Left lung (tissue), 14 donors: ENCODE measurements around the gene CT45A8. TPM values are rescaled to one million over a fixed set of nuclear protein-coding genes. Genes with fewer than 3 reads are reported as not detected.
"Not testable (repeated sequence)": the region's sequence is repeated elsewhere in the genome, so short reads cannot be mapped to it uniquely, and the experiment has no call there.

Experiments used
- ATAC-seq: fragments of 200-7000 bp; cut with Tn5 transposase; one replicate; pipeline ENCODE4 v1.9.1; 2020; ENCODE audit warnings: moderate library complexity
- DNase-seq, 4 donors: peaks; one replicate each; pipeline ENCODE4 v3.0.0-alpha.2; 2013 to 2020
- H3K27ac ChIP-seq, 2 donors: fragments of 200-600 bp; sonication (generic) in 1 of 2; one replicate each; pipeline versions ENCODE4 v1.5.0 to v1.8.0; 2020 to 2021
- H3K27me3 ChIP-seq, 2 donors: fragments of 200-600 bp; sonication (generic) in 1 of 2; one replicate each; pipeline versions ENCODE4 v1.5.0 to v1.8.0; 2020 to 2021
- H3K36me3 ChIP-seq, 2 donors: fragments of 200-600 bp; sonication (generic) in 1 of 2; one replicate each; pipeline versions ENCODE4 v1.5.0 to v1.8.0; 2020 to 2021
- H3K4me1 ChIP-seq, 2 donors: fragments of 200-600 bp; one replicate each; pipeline ENCODE4 v1.8.0; 2021
- H3K4me3 ChIP-seq, 2 donors: fragments of 200-600 bp; sonication (generic) in 1 of 2; one replicate each; pipeline versions ENCODE4 v1.5.0 to v1.8.0; 2020 to 2021; ENCODE audit warnings: mild to moderate bottlenecking in 1 of 2
- H3K9me3 ChIP-seq, 2 donors: fragments of 200-600 bp; sonication (generic) in 1 of 2; one replicate each; pipeline versions ENCODE4 v1.5.0 to v1.8.0; 2020 to 2021
- intact Hi-C, 2 donors: fragments of 100-400 bp; cut with DNase I; formaldehyde crosslinking; loops; one replicate each; pipeline versions ENCODE4 v1.11.2 to v1.14.2; 2022
- long read RNA-seq, 12 donors: library from polyadenylated mRNA in 2 of 12; unstranded in 2 of 12; transcript quantifications; one replicate each; pipeline ENCODE4 v2.0.0 and lab custom pipeline, GENCODE V29; 2019 to 2026
- polyA plus RNA-seq, 6 donors: library from polyadenylated mRNA; unstranded; fragments of 120-200 nt; gene quantifications; one replicate each; pipeline ENCODE4 v1.2.1, GENCODE V29; 2013; ENCODE audit not compliant: insufficient read length in 6 of 6
- total RNA-seq, 2 donors: library from RNA; stranded (reverse); fragmentation: NEBNext Ultra II Directional; extraction: Animal tissue kit (Norgen Biotek cat#: 25700); gene quantifications; one replicate each; pipeline ENCODE4 v1.2.1, GENCODE V29; 2021
- TF ChIP-seq, protein P1 (sequence below), 2 donors: fragments of 200-600 bp; sonication (generic) in 1 of 2; IDR thresholded peaks; one replicate each; pipeline versions ENCODE4 v1.5.0 to v1.8.0; 2021; ENCODE audit warnings: antibody characterized with exemption in 2 of 2
- donor health status: DM: no; HTN: yes; CAD: no.
- donor health status: DM: no; HTN: no; CAD: no.

Gene CT45A8, protein sequence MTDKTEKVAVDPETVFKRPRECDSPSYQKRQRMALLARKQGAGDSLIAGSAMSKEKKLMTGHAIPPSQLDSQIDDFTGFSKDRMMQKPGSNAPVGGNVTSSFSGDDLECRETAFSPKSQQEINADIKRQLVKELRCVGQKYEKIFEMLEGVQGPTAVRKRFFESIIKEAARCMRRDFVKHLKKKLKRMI
- not detected for total RNA-seq
- under 1 TPM in 1 of 6 donors, not detected in 5; 0.42 TPM for polyA plus RNA-seq
- long read RNA-seq, donor 1: 0 reads
- long read RNA-seq, donor 2, partial matches to known transcripts: 0 of 4 reads
- long read RNA-seq, donor 2, other reads (novel, unspliced or antisense): 0 of 4 reads
- long read RNA-seq, donor 3: 0 reads
- long read RNA-seq, donor 4: 0 reads
- long read RNA-seq, donor 5: 0 reads
- long read RNA-seq, donor 6: 0 reads
- long read RNA-seq, donor 7: 0 reads
- long read RNA-seq, donor 8: 0 reads
- long read RNA-seq, donor 9: 0 reads
- long read RNA-seq, donor 10: 0 reads
- long read RNA-seq, donor 11: 0 reads
- long read RNA-seq, donor 12, partial matches to known transcripts: 0 of 1 reads
- long read RNA-seq, donor 12, other reads (novel, unspliced or antisense): 0 of 1 reads

GRCh38 chrX:135854438-135854837 is at the start of gene CT45A8:
Gene CT45A8, minus strand, starts transcription at chrX:135854538. Its CDS starts 3,755 bp downstream, at chrX:135850783.
- H3K4me3 ChIP-seq, H3K27ac ChIP-seq, H3K4me1 ChIP-seq, DNase-seq, intact Hi-C loops, H3K27me3 ChIP-seq, ATAC-seq, H3K36me3 ChIP-seq, H3K9me3 ChIP-seq: not testable (repeated sequence)

DNA sequence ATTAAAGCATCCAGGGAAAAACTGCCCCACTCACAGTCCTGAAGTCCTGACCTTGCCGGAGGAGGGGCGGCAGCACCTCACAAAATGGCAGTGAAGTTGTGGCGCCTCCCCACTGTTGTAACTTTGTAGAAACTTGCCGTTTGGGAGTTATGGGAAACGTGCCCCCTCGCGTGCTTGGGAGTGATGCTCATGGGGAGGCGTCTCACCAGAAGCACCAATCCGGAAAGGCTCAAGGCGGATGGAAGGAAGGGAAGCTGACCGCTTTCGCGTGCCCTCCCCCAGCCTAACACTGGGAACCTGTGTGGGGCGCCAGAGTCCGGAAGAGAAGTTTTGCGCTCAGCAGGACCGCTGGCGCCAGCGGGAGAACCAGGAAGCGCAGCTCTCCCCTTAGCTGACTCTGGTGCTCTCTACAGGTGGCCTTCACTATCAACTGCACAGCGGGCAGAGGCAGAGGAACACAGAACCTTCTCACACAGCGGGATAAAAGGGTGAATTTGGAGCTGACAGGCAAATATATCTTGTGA is 39.0 kb upstream of the CT45A8 start, which contains the start of the genes CT45A10 and SAGE1:
Gene CT45A10, minus strand, starts transcription at position 151 of the 524 bp plus-strand sequence. CDS start 8,100 bp downstream, outside the sequence.
Gene SAGE1, plus strand, starts transcription at position 423 of the 524 bp plus-strand sequence. CDS start 2,527 bp downstream, outside the sequence.
- ATAC-seq (no peak), DNase-seq (no peak)
- Histone ChIP-seq H3K4me3 (no peak within 1 kb of the TSS), H3K27me3 (no peaks in the 10 kb centered on the region), H3K9me3 (no peaks in the 10 kb centered on the region), H3K27ac (no peak within 1 kb of the TSS), H3K36me3 (no peaks in the 10 kb centered on the region), H3K4me1 (no peaks in the 10 kb centered on the region)
- intact Hi-C loops: no loop called here
- TF ChIP-seq, protein P1, sequence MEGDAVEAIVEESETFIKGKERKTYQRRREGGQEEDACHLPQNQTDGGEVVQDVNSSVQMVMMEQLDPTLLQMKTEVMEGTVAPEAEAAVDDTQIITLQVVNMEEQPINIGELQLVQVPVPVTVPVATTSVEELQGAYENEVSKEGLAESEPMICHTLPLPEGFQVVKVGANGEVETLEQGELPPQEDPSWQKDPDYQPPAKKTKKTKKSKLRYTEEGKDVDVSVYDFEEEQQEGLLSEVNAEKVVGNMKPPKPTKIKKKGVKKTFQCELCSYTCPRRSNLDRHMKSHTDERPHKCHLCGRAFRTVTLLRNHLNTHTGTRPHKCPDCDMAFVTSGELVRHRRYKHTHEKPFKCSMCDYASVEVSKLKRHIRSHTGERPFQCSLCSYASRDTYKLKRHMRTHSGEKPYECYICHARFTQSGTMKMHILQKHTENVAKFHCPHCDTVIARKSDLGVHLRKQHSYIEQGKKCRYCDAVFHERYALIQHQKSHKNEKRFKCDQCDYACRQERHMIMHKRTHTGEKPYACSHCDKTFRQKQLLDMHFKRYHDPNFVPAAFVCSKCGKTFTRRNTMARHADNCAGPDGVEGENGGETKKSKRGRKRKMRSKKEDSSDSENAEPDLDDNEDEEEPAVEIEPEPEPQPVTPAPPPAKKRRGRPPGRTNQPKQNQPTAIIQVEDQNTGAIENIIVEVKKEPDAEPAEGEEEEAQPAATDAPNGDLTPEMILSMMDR (IDR thresholded peaks at IDR 0.05): no peak

- Histone ChIP-seq H3K9me3 (no peaks in the 10 kb centered on the region), H3K4me3 (no peak overlapping the region), H3K27me3 (no peaks in the 10 kb centered on the region), H3K4me1 (no peaks in the 10 kb centered on the region), H3K36me3 (no peaks in the 10 kb centered on the region), H3K27ac (no peak overlapping the region)
- intact Hi-C loops: no loop called here
- ATAC-seq (no peak), DNase-seq (no peak)
- TF ChIP-seq, protein P1 (IDR thresholded peaks at IDR 0.05): no peak
Measured at GRCh38 chrX:135892781-135893180, 38.4 kb upstream of the CT45A8 start.

DNA sequence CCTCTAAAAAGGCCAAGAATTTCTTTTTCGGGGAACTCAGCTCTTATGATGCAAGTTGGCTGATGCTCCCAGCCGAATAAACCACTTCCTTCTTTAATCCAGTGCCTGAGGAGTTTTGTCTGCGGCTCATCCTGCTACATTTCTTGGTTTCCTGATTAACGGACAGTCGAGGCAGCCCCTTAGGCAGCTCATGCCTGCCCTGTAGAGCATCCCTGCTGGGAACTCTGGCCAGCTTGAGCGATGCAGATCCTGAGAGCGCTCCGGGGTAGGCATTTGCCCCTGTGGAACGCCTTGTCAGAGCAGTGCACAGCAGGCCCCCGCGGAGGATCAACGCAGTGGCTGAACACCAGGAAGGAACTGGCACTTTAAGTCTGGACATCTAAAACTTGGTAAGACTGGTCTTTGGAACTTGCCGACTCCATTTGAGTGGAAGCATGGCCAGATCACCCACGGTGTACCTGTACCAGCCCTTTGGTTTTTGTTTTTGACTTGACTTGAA is 35.8 kb upstream of the CT45A8 start:
- TF ChIP-seq, protein P1 (IDR thresholded peaks at IDR 0.05): no peak
- Histone ChIP-seq H3K9me3 (no peaks in the 10 kb centered on the region), H3K4me3 (no peak overlapping the region), H3K27ac (no peak overlapping the region), H3K27me3 (no peaks in the 10 kb centered on the region), H3K36me3 (no peaks in the 10 kb centered on the region), H3K4me1 (no peaks in the 10 kb centered on the region)
- no peak for ATAC-seq
- DNase-seq: no peak
- intact Hi-C loops: no loop called here

GRCh38 chrX:135888976-135889375 is 34.6 kb upstream of the CT45A8 start:
- intact Hi-C loops, H3K36me3 ChIP-seq, H3K4me1 ChIP-seq, H3K27ac ChIP-seq, ATAC-seq, H3K4me3 ChIP-seq, H3K9me3 ChIP-seq, H3K27me3 ChIP-seq, DNase-seq: not testable (repeated sequence)

- H3K27ac ChIP-seq, H3K36me3 ChIP-seq, H3K27me3 ChIP-seq, H3K4me1 ChIP-seq, H3K9me3 ChIP-seq, DNase-seq, H3K4me3 ChIP-seq, intact Hi-C loops, ATAC-seq: not testable (repeated sequence)
Measured at GRCh38 chrX:135888230-135888629, 33.9 kb upstream of the CT45A8 start.

GRCh38 chrX:135882741-135883140 is 28.4 kb upstream of the CT45A8 start:
- ATAC-seq, intact Hi-C loops, H3K4me3 ChIP-seq, H3K4me1 ChIP-seq, H3K9me3 ChIP-seq, H3K36me3 ChIP-seq, H3K27me3 ChIP-seq, DNase-seq, H3K27ac ChIP-seq: not testable (repeated sequence)

DNA sequence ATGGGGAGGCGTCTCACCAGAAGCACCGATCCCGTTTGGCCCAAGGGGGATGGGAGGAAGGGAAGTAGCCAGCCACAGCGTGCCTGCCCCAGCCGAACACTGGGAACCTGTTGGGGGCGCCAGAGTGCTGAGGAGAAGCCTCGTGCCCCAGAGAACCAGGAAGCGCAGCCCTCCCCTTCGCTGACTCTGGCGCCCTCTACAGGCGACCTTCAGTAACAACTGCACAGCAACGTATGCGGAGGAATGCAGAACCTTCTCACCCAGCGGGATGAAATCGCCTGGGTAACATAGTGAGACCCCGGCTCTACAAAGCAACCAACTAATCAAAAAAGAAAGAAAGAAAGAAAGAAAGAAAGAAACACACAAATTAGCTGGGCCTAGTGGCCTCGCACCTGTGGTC is 17.4 kb upstream of the CT45A8 start, which contains the start of gene CT45A9:
Gene CT45A9, minus strand, starts transcription at position 101 of the 400 bp plus-strand sequence. CDS start 3,751 bp downstream, outside the sequence.
- ATAC-seq, H3K27me3 ChIP-seq, H3K36me3 ChIP-seq, H3K27ac ChIP-seq, H3K9me3 ChIP-seq, intact Hi-C loops, H3K4me3 ChIP-seq, H3K4me1 ChIP-seq, DNase-seq: not testable (repeated sequence)

DNA sequence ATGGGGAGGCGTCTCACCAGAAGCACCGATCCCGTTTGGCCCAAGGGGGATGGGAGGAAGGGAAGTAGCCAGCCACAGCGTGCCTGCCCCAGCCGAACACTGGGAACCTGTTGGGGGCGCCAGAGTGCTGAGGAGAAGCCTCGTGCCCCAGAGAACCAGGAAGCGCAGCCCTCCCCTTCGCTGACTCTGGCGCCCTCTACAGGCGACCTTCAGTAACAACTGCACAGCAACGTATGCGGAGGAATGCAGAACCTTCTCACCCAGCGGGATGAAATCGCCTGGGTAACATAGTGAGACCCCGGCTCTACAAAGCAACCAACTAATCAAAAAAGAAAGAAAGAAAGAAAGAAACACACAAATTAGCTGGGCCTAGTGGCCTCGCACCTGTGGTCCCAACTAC is 17.2 kb downstream of the CT45A8 start, which contains the start of gene CT45A7:
Gene CT45A7, minus strand, starts transcription at position 101 of the 400 bp plus-strand sequence. CDS start 3,747 bp downstream, outside the sequence.
- DNase-seq, H3K4me1 ChIP-seq: not testable (repeated sequence)

More for the DNA sequence above, 17.2 kb downstream of the CT45A8 start, which contains the start of gene CT45A7:
- H3K27me3 ChIP-seq, H3K36me3 ChIP-seq, H3K9me3 ChIP-seq, H3K4me3 ChIP-seq, H3K27ac ChIP-seq, ATAC-seq, intact Hi-C loops: not testable (repeated sequence)
